ENCODE results near the gene MIA3. TPM values are rescaled to one million over a fixed set of nuclear protein-coding genes. Genes with fewer than 3 reads are reported as not detected.

MIA3 gene
- total and polyA plus RNA-seq, 2 of the 4 experiments (the other 2 are of a cell fraction), result 35.0 to 45.4 TPM

DNA sequence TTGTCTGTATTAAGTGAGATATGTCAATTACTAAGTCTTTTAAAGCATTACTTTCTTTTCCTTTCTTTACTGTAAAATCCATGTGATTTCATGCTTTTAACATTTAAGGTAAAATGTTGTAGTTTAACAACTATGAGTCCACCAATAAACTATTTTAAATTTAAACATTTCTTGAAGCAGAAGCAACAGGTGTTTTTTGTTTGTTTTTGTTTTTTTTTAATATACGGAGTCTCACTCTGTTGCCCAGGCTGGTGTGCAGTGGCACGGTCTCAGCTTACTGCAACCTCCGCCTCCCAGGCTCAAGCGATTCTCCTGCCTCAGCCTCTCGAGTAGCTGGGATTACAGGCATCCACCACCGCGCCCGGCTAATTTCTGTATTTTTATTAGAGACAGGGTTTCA, 78.8 kb downstream of the MIA3 start:
- Histone ChIP-seq H2BK15ac (ENCODE audit: low read depth, low read length) (no peak overlapping the region), H2BK5ac (ENCODE audit: low read depth, low read length, poor library complexity, severe bottlenecking) (no peak overlapping the region), H4K5ac (ENCODE audit: low read depth, low read length) (no peak overlapping the region), H3K27me3 (ENCODE audit: control insufficient read depth, insufficient read depth, low read length) (no peaks in the 10 kb centered on the region), H3K27ac (ENCODE audit: insufficient read depth, low read length) (no peak overlapping the region), H3K4me3 (ENCODE audit: insufficient read depth, low read depth, low read length) (no peak overlapping the region), H3K23ac (ENCODE audit: low read depth, low read length) (no peak overlapping the region), H3K4ac (ENCODE audit: low read depth, low read length) (no peak overlapping the region), H3K36me3 (ENCODE audit: control insufficient read depth, insufficient read depth, low read length) (peaks cover 10% of the 10 kb centered on the region; the same call in 1 of the 2 replicates), H2BK20ac (ENCODE audit: low read depth, low read length) (no peak overlapping the region), H3K4me2 (ENCODE audit: low read depth, low read length) (no peak overlapping the region), H3K9ac (ENCODE audit: low read depth, low read length) (no peak overlapping the region), H2AFZ (replicated peaks; ENCODE audit: low read length, poor library complexity) (no peak overlapping the region), H3K4me1 (ENCODE audit: control insufficient read depth, insufficient read depth, low read length) (no peaks in the 10 kb centered on the region), H4K8ac (ENCODE audit: low read depth in 2 of 2, low read length in 2 of 2) (no peak overlapping the region), H3K79me1 (ENCODE audit: low read depth in 1 of 2, low read length in 2 of 2) (peaks cover 12 to 31% of the 10 kb centered on the region in 2 experiments), H2AK9ac (replicated peaks; ENCODE audit: low read depth, low read length, poor library complexity) (no peak overlapping the region), H3K9me3 (ENCODE audit: control insufficient read depth, insufficient read depth, low read length) (no peaks in the 10 kb centered on the region), H4K91ac (ENCODE audit: insufficient read depth, low read depth, low read length) (no peak overlapping the region), H2BK120ac (ENCODE audit: low read depth, low read length) (no peak overlapping the region), H3K9me1 (ENCODE audit: insufficient read depth, low read length) (no peaks in the 10 kb centered on the region; the same call in 1 of the 2 replicates), H3K56ac (ENCODE audit: extremely low read depth, insufficient read depth, low read length) (no peak overlapping the region), H4K20me1 (ENCODE audit: insufficient read depth, low read length) (no peaks in the 10 kb centered on the region), H3K14ac (replicated peaks; ENCODE audit: low read depth, low read length) (no peak overlapping the region), H2AK5ac (ENCODE audit: low read depth, low read length) (no peak overlapping the region), H3K18ac (ENCODE audit: low read depth, low read length) (no peak overlapping the region)
- CTCF ChIA-PET, result no interaction called here
- DNase-seq (no peak), ATAC-seq (ENCODE audit: low read depth) (no peak)
- dilution Hi-C loops (cut with HindIII; ENCODE audit: low sequenced_read_pairs, unreplicated experiment), result no loop called here
- TF ChIP-seq RCOR1 (IDR thresholded peaks at IDR 0.05; ENCODE audit: insufficient replicate concordance, low read length) (no peak), FOS (IDR thresholded peaks at IDR 0.05; ENCODE audit: low read depth, low read length) (no peak), RAD21 (IDR thresholded peaks at IDR 0.05; ENCODE audit: low read length) (no peak), MAFK (IDR thresholded peaks at IDR 0.05; ENCODE audit: low read depth, low read length) (no peak), POLR2A (IDR thresholded peaks at IDR 0.05; ENCODE audit: low read depth, low read length) (no peak), MXI1 (IDR thresholded peaks at IDR 0.05; ENCODE audit: borderline replicate concordance, low read depth, low read length) (no peak), CEBPB (IDR thresholded peaks at IDR 0.05; ENCODE audit: low read depth, low read length) (no peak), ELK1 (IDR thresholded peaks at IDR 0.05; ENCODE audit: borderline replicate concordance, low read depth, low read length) (no peak), BHLHE40 (IDR thresholded peaks at IDR 0.05; ENCODE audit: low read depth, low read length) (no peak), NFE2L2 (IDR thresholded peaks at IDR 0.05; ENCODE audit: low read depth, low read length) (no peak), RFX5 (IDR thresholded peaks at IDR 0.05; ENCODE audit: low read depth, low read length) (no peak), MAZ (IDR thresholded peaks at IDR 0.05; ENCODE audit: borderline replicate concordance, low read depth, low read length) (no peak)
- in situ Hi-C loops (cut with MboI; ENCODE audit: low sequenced_read_pairs), result no loop called here
- no CpG with 5 or more reads among the region's 8 CpGs for WGBS, 2 experiments (ENCODE audit: extremely low coverage in 2 of 2, insufficient read length in 1 of 2)
- intact Hi-C loops (cut with micrococcal nuclease), result no loop called here
- BruUV-seq (replicated peaks), result no TSS peak
- POLR2A ChIA-PET (ENCODE audit: unreplicated experiment), result no interaction called here
